Femur (tissue), 1 donor: ENCODE results near the gene SPECC1L.
"Not testable (repeated sequence)": the region's sequence is repeated elsewhere in the genome, so short reads cannot be mapped to it uniquely, and the experiment has no call there.

ENCODE experiments used
- DNase-seq: peaks from one replicate; pipeline ENCODE4 v3.0.0-alpha.2; 2017

Gene SPECC1L

GRCh38 chr22:24247564-24248344, 22.9 kb upstream of the SPECC1L start:
- DNase-seq = peak; percentile 93

DNA sequence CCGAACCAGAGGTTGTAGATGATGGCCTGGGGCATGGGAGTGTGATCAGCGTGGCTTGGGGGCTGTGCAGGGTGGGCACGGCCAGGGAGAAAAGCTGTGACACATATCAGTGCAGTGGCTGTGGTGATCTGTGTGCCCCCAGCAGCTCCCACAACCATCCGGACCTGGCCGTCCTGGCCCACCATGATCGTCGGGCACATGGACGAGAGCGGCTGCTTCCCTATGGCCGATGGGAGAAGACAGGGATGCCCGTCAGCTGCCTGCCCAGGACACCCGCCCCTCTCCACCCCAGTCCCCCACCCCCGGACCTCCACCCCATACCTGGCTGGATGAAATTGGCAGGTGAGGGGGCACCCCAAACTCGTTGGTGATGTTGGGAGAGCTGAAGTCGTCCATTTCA, 22.0 kb upstream of the SPECC1L start:
- DNase-seq = not testable (repeated sequence)

- not testable (repeated sequence) for DNase-seq
Observed at GRCh38 chr22:24249413-24249812, 21.2 kb upstream of the SPECC1L start.

DNA sequence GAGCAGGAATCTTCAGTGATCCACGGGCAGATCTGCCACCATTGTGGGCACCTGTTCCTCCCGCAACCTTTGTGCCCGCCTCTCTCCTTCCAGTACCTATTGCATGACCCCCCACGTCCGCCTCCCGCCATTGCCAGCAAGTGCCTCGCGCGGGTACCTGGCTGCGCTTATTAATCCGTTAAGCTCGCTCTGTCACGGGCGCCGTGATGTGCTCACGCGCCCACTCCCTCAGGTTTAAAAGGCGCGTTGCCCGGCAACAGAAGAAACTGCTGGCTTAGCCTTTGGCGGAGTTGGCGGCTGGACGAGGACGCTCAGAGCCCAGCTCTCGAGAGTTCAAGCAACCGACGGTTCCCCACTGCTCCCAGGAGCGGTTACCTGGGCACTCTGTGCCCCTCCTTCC, 19.3 kb upstream of the SPECC1L start:
- not testable (repeated sequence) for DNase-seq

DNA sequence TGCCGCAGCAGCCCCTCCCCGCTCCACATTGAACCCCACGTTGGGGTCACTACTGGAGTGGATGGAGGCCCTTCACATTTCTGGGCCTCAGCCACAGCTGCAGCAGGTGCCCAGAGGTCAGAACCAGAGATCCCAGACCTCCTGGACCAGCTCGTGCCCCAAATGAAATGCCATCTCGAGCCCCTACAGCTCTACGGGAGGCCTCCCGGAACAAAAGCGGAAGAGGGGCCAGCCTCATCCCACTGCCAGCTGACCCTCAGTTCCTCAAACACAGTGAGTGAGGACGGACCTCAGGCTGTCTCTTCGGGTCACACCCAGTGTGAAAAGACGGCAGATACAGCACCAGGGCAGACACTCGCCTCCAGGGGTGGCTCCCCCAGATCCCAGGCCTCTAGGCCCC, 17.5 kb upstream of the SPECC1L start:
- not testable (repeated sequence) for DNase-seq

DNA sequence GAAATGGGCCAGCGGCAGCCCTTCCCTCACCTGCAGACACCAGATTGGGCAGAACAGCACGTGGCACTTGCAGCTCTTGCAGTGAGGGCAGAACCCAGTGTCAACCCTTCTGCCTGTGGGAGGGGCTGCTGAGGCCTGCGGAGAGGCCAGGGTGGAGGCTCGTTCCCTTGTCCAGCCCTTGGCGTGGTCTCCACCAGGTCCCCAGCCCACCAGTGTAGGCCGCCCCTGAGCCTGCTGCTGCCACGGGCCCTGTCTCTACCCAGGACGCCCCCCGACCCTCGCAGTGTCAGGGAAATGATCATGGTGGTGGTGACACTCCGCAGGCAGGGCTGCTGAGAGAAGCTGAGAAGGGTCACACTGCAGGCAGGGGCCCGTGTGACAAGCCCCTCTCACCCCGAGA, 14.5 kb upstream of the SPECC1L start:
- DNase-seq = not testable (repeated sequence)

DNA sequence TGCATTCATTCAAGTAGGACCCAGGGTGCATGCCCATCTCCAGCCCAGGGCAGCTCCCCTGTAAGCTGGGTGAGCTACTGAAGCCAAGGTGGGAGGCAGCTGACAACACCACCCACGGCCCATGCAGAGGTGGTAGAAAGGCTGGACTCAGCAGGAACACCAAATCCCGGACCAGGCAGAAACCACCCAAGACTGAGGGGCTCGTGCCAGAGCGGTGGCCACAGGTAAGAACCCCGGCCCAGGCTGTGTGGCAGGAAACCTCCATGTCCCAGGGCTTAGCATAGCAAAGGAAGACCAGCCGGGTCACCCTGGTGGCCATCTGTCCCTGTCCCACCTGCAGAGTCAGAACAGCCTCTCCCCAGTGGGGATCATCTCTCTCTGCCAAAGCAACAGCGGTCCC, 13.9 kb upstream of the SPECC1L start:
- not testable (repeated sequence) for DNase-seq

- DNase-seq = peak; percentile 81
Observed at GRCh38 chr22:24259459-24259858, 11.2 kb upstream of the SPECC1L start.

DNA sequence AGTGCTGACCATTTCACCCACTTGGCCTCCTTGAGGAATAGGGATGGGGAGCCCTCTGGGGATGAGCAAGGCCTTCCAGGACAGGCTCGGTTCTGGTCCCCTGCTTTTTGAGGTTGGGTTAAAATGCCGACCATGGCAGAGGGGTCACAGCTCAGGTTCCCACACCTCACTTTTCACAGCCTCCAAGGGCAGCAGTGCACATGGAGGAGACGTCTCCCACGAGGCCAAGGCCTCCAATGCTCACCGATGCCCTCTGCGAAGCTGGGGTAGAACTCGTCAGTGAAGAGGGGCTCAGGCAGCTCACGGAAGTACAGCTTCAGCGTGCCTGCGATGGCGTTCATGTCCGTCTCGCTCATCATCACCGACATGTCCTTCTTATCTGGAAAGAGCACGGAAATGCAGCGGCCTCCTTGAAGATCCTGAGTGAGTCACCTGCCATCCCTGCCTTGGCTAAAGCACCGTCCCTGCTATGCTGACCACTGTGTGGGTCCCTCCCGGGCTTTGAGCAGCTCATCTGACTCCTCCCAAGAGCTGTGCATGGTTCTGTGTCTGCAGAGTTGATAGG, 8.4 kb upstream of the SPECC1L start:
- DNase-seq = not testable (repeated sequence)

DNA sequence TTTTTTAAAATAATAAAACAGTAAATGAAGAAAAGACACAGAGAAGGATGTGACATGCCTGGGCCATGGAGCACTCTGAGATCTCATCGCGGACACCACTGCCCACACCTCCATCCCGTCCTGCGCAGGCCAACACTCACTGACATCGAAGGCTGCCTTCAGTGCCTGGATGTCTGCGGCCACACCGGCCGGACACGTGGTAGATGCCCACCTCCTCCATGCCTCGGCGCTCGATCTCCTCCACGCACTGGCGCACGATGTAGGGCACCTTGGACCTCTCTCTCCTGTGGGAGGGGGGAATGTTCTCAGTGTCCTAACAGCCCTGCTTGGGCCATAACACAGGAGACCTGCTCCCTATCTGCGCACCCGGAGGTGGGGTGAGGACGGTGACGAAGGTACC, 7.2 kb upstream of the SPECC1L start:
- not testable (repeated sequence) for DNase-seq

- not testable (repeated sequence) for DNase-seq
Observed at GRCh38 chr22:24264329-24264896, 6.2 kb upstream of the SPECC1L start.

GRCh38 chr22:24265734-24266133, 4.9 kb upstream of the SPECC1L start:
- DNase-seq = no peak

DNA sequence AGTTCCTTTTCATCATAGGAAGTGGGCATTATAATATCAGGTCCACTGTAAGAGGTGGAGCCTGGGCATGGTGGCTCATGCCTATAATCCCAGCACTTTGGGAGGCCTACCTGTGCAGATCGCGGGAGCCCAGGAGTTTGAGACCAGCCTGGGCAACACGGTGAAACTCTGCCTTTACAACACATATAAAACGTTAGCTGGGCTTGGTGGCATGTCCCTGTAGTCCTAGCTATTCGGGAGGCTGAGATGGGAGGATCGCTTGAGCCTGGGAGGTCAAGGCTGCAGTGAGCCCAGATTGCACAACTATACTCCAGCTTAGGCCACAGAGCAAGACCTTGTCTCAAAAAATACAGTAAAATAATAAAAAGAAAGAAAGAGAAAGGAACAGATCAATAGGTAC, 4.1 kb upstream of the SPECC1L start:
- not testable (repeated sequence) for DNase-seq

DNA sequence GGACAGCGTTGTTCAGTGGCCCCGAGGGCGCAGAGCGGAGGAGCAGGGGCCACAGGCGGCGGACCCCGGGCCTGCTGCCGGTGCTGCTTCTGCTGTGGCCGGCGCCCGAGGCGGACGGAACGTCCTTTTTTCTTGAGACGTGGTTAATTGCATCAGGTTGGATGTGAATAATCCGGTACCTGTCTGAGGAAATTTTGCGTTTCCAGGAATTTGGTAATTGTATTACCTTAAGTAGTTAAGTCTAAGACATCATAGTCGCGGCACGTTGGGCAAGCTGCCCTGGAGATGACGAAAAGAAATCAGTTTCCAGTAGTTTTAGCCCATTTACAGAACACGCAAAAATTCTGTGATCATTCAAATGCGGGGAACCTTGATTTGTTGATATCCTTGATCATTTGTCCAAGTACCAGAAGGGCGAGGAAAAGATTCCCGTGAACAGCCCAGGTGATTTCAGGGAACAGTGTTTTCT, 789 bp downstream of the SPECC1L start:
- DNase-seq = peak; percentile 52

GRCh38 chr22:24273031-24273430, 2.4 kb downstream of the SPECC1L start:
- not testable (repeated sequence) for DNase-seq

- not testable (repeated sequence) for DNase-seq
Observed at GRCh38 chr22:24273906-24274305, 3.3 kb downstream of the SPECC1L start.

- DNase-seq = not testable (repeated sequence)
Observed at GRCh38 chr22:24274696-24275405, 4.2 kb downstream of the SPECC1L start.

DNA sequence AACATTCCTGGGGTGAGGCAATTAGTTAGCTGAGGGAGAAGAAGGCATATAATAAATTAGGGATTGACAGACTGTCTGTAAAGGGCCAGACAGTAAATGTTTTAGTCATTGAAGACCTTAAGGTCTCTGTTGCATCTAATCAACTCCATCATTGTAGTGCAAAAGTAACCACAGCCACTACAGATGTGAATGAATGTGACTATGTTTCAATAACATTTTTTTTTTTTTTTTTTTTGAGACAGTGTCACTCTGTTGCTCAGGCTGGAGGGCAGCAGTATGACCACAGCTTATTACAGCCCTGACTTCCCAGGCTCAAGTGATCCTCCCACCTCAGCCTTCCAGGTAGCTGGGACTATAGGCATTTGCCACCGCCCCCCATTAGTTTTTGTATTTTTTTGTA, 9.7 kb downstream of the SPECC1L start:
- DNase-seq = not testable (repeated sequence)

DNA sequence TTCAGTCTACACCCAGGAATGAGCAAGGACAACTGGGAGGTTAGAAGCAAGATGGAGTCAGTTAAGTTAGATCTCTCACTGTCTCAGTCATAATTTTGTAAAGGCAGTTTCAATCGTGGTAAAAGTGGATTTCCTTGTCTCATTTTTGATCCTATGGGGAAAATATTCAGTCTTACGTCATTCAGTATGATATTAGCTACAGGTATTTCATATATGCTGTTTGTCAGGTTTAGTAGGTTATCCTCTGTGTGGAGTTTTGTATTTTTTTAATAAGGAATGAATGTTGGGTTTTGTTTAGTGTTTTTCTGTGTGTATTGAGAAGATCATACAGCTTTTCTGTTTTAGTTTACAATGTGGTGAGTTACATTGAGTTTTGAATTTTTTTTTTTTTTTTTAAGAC, 11.8 kb downstream of the SPECC1L start:
- no peak for DNase-seq

DNA sequence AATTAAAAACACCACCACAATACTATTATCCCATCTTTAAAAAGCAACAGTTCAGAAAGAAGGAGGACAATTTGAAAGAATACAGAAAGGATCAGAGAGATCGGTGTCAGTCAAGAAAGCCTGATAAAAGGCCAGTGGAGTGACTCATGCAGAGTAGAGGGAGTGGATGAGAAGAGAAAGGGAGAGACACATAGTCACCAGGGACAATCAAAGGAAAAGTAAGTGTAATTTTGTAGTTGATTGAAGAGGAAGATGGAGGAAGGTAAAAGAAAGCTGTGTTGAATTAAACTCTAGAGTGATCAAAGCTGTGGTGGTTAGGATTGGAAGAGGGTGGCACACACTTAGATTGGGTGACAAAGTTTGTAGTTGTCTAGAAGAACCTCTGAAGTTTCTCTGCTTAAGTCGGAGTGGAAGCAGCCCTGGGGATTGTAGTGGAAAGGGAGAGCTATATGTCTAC, 14.1 kb downstream of the SPECC1L start:
- DNase-seq = no peak

DNA sequence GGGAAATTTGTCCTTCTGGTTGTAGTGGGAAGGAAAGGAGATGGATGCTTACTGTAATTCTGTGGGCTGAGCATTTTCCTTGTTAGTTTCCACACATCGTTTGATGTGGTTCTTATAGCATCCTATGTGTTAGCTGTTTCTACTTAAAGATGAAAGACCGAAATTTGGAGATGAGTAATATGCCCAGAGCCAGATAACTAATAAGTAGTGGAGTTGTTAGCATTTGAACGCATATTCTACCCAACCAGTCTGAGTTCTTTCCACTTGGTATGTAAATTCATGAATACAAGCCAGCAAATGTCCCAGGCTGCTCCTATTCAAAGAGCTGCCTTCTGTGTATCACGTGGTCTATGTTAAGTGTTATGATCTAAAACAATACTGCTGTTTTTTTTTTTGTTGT, 14.6 kb downstream of the SPECC1L start:
- no peak for DNase-seq

DNA sequence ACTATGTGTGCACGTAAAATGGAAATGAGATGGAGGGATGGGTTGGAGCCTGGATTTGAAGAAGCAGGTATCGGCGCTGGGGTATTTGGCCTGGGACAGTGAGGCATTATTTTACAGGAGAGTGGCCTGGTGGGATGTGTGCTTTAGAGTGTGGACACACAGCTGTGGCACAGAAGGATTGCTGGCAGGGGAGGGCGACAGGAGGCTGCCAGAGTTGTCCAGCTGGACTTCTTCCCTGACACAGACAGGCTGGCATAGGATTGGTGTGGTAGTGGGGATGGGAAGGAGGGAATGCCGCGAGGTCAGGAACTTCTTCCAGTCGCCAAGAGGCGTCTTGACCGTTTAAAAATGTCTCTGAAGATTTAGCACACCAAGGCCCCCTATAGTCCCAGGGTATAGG, 16.6 kb downstream of the SPECC1L start:
- DNase-seq = not testable (repeated sequence)

GRCh38 chr22:24287801-24288200, 17.2 kb downstream of the SPECC1L start:
- DNase-seq = not testable (repeated sequence)
